Fibroblast of villous mesenchyme (primary cell): ENCODE data around the gene HIBCH. TPM values are rescaled to one million over a fixed set of nuclear protein-coding genes. Genes with fewer than 3 reads are reported as not detected.

Experiments used
- DNase-seq: peaks from one replicate; pipeline ENCODE4 v3.0.0-alpha.2; 2010; ENCODE audit warnings: low read depth
- H3K4me3 ChIP-seq: 2 replicates; pipeline ENCODE4 v1.5.1; 2011; ENCODE audit warnings: low read depth, mild to moderate bottlenecking, low read length
- total RNA-seq: library from RNA; depleted of rRNA; stranded (reverse); fragments of >200 nt; gene quantifications from 2 replicates; pipeline ENCODE4 v1.2.3, GENCODE V29; 2012
- TF ChIP-seq, protein P1 (sequence below): IDR thresholded peaks from 2 replicates; pipeline ENCODE4 v1.5.1; 2012; ENCODE audit warnings: low read depth, mild to moderate bottlenecking, low read length; ENCODE audit not compliant: insufficient read depth

The HIBCH gene
- total RNA-seq, 1 donor, result 18.6 TPM

DNA sequence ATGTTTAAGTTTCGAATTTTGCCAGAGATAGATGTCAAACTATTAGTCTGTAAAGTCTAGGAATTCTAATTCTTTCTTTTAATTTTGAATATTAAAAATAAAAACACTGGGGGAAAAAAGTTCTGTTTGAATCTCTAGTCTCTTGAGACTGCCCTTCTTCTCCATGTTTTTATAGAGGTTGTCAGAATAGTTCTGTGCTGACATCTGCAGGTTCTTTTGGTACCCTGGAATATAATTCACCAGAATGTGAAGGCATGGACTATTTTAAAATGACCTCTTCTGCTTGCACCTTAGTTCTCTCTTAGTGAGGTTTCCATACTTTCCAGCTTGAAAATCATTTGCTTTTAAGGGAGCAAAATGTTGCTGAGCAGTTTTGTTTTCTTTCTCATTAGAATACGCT lies 136.1 kb downstream of the HIBCH start:
- no peak for DNase-seq
- TF ChIP-seq, protein P1, sequence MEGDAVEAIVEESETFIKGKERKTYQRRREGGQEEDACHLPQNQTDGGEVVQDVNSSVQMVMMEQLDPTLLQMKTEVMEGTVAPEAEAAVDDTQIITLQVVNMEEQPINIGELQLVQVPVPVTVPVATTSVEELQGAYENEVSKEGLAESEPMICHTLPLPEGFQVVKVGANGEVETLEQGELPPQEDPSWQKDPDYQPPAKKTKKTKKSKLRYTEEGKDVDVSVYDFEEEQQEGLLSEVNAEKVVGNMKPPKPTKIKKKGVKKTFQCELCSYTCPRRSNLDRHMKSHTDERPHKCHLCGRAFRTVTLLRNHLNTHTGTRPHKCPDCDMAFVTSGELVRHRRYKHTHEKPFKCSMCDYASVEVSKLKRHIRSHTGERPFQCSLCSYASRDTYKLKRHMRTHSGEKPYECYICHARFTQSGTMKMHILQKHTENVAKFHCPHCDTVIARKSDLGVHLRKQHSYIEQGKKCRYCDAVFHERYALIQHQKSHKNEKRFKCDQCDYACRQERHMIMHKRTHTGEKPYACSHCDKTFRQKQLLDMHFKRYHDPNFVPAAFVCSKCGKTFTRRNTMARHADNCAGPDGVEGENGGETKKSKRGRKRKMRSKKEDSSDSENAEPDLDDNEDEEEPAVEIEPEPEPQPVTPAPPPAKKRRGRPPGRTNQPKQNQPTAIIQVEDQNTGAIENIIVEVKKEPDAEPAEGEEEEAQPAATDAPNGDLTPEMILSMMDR, result no peak

DNA sequence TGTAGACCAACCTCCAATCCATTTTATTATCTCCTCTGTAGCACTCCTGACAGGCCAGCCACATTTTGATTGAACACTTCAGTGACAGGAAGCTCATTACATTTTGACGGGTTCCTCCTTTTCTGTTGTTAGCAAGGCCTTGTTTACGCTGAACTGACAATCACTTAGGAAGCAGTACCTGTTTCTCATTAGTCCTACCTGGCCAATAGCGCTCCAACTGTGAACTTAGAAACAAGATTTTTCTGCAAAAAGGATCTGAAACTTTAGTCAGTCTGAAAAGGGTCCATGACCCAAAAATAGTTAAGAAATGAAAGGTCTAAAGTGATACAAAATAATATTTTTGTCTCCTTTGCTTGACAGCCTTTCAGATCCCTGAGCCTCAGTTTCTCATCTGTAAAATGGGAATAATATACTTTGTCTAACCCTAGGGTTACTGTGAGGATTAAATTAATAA lies 137.5 kb downstream of the HIBCH start:
- no peak for DNase-seq
- TF ChIP-seq, protein P1, result no peak

More for the DNA sequence above, 136.1 kb downstream of the HIBCH start:
- no peak overlapping the region for H3K4me3 ChIP-seq

DNA sequence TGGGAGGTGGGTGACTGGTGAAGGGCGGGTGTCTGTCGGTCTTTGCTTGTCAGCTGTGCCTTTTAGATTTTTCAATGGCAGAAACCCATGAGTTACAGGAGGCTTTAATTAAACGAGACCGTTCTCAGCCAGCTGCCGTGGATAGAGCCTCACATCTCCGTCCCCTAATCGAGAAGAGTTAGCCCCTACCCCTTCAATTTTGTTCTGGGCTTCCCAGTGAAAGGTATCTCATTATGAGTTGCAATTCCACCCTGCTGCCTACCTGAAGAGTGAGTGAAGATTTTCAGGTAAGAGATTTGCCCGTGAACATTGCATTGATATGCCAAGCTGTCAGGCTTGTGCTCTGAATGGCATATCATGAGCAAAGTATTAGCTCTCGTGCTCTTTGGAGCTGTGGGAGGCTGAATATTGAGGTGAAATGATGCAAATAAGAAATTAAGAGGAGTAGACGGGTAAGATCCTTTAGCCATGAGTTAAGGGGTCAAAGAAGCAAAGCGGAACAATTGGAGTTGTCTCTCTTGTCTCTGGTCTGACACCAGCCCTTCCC lies 138.4 kb downstream of the HIBCH start:
- DNase-seq, result no peak
- TF ChIP-seq, protein P1, result no peak

More for the DNA sequence above, 137.5 kb downstream of the HIBCH start:
- no peak overlapping the region for H3K4me3 ChIP-seq

DNA sequence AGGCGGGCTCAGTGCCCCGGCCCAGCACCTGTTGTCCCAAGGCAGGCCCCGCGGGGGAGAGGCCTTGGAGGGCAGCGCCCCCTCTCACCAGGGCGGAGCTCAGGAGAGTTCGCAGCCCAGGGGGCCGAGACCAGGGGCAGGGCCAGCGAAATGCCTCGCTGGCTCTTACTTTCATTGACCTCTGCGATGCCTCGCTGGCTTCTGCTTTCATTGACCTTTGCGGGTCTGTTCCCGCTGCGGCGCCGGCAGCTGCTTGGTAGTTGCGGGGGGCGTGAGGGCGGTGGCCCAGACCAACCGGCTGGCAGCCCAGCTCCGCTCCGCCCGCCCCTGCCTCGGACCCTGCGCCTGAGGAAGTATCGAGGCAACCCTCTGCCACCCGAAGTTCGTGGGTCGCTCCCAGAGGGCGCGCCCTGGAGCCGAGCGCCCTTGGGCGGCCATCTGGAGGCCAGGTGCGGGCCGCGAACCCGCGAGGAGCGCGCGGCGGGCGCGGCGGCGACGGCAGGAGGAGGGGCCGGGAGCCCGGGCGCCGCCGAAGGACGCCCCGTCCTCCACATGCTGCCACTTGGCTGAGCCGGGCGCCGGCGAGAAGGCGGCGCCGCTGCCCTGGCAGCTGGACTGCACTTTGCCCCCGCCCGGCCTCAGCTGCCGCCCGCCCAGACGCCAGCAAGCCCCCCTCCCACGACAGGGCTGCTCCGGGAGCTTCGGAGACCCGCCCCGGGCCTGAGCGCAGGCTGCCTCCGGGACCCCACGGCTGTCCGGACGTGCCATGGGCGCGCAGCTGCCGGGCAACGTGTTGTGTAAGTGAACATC lies 139.1 kb downstream of the HIBCH start:
- DNase-seq, result no peak
- peak overlapping the region; percentile 64 for H3K4me3 ChIP-seq
- TF ChIP-seq, protein P1, result peak; percentile 43

More for the DNA sequence above, 138.4 kb downstream of the HIBCH start:
- peak overlapping the region; percentile 64 for H3K4me3 ChIP-seq

DNA sequence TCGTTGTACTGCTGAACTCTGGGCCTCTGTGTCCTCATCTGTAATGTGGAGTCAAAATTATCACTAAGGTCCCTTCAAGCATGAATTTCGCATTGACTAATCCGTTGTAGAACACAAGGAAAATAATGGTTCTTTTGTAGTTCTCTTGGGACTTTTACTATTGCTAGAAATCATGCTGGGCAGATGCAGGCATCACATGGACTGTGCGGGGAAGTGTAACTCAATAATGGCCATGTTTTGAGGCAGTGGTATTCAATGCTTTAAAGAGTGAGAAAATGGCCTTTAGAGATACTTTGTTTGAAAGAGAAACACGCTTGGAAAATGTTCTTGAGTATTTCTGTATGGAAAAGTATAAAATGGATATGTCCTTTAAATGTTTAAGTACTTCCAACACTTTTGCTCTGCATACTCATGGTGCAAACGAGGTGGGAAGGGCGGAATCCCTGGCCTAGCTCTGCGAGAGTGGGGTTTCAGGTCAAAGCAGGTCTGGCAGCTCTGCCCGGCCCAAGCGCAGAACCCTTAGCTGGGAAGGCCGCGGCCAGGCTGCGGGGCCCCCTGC lies 139.8 kb downstream of the HIBCH start:
- peak overlapping the region; percentile 64 for H3K4me3 ChIP-seq
- TF ChIP-seq, protein P1, result no peak
- DNase-seq, result no peak

DNA sequence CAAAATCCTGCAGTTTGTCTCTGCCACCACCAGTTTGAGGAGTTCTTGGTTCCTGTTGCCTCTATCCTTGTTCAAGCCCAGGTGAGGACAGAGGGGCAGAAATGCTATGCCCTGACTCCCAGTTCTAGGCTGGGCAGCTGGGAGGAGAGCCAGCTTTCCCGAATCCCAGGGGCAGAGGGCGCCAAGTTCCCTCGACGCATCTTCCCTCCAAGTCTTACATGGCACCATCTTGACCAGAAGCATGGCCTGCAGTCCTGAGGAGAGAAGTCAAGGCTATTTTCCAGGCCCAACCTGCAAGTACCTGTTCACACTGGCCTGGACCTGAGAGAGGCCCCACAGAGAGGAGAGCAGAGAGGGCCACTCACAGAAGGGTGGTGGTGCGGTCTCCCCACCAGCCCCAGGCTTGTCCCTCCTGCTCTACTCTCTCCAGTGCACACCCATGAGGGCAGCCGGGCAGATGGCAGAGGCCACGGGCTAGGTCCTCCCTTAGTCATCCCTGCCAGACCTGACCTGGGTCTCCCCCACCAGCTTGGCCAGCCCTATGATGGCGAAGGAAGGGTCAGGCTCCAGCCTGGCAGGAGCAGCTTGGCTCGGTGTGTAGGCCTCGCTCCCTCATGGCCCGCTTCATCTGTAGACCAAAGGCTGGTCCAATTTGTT lies 141.4 kb downstream of the HIBCH start:
- H3K4me3 ChIP-seq, result no peak overlapping the region
- TF ChIP-seq, protein P1, result no peak
- DNase-seq, result no peak
